Measurements from ENCODE around the gene OR10H3. TPM values are rescaled to one million over a fixed set of nuclear protein-coding genes. Genes with fewer than 3 reads are reported as not detected.

OR10H3 gene
- total RNA-seq, 3 donors from 2014 or later = not detected

GRCh38 chr19:15776991-15777970, 39.5 kb downstream of the OR10H3 start:
- intact Hi-C loops (cut with DNase I; ENCODE audit: low total_unique reads) = no loop called here
- H3K4me3 ChIP-seq = no peak overlapping the region
- TF ChIP-seq POLR2A (IDR thresholded peaks at IDR 0.05) = no peak
- TF ChIP-seq POLR2AphosphoS5 (IDR thresholded peaks at IDR 0.05) = no peak
- TF ChIP-seq, protein P1, sequence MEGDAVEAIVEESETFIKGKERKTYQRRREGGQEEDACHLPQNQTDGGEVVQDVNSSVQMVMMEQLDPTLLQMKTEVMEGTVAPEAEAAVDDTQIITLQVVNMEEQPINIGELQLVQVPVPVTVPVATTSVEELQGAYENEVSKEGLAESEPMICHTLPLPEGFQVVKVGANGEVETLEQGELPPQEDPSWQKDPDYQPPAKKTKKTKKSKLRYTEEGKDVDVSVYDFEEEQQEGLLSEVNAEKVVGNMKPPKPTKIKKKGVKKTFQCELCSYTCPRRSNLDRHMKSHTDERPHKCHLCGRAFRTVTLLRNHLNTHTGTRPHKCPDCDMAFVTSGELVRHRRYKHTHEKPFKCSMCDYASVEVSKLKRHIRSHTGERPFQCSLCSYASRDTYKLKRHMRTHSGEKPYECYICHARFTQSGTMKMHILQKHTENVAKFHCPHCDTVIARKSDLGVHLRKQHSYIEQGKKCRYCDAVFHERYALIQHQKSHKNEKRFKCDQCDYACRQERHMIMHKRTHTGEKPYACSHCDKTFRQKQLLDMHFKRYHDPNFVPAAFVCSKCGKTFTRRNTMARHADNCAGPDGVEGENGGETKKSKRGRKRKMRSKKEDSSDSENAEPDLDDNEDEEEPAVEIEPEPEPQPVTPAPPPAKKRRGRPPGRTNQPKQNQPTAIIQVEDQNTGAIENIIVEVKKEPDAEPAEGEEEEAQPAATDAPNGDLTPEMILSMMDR (IDR thresholded peaks at IDR 0.05) = no peak
- H3K36me3 ChIP-seq = no peaks in the 10 kb centered on the region
- H3K4me1 ChIP-seq = peaks cover 0 to 6% of the 10 kb centered on the region in 2 donors
- DNase-seq (ENCODE audit: low spot score in 2 of 2) = no peak
- no peaks in the 10 kb centered on the region for H3K27me3 ChIP-seq
- H3K27ac ChIP-seq = no peak overlapping the region
- no peaks in the 10 kb centered on the region for H3K9me3 ChIP-seq

- TF ChIP-seq, protein P1 (IDR thresholded peaks at IDR 0.05) = no peak
- TF ChIP-seq POLR2AphosphoS5 (IDR thresholded peaks at IDR 0.05) (no peak), POLR2A (IDR thresholded peaks at IDR 0.05) (no peak)
- intact Hi-C loops (cut with DNase I; ENCODE audit: low total_unique reads) = no loop called here
- H3K27me3 ChIP-seq = no peaks in the 10 kb centered on the region
- peak; percentile 60 to 76 for DNase-seq (ENCODE audit: low spot score in 2 of 2)
- no peaks in the 10 kb centered on the region for H3K9me3 ChIP-seq
- no peaks in the 10 kb centered on the region for H3K36me3 ChIP-seq
- H3K27ac ChIP-seq = peak overlapping the region; percentile 85 to 93
- peak overlapping the region in 2 of 3 donors; percentile 35 to 55 for H3K4me3 ChIP-seq
- H3K4me1 ChIP-seq = peaks cover 0 to 6% of the 10 kb centered on the region in 2 donors
These were observed 42.1 kb downstream of the OR10H3 start for GRCh38 chr19:15779756-15780476.

- H3K27ac ChIP-seq = peak overlapping the region; percentile 85 to 93
- H3K9me3 ChIP-seq = no peaks in the 10 kb centered on the region
- TF ChIP-seq, protein P1 (IDR thresholded peaks at IDR 0.05) = no peak
- TF ChIP-seq POLR2A (IDR thresholded peaks at IDR 0.05) = no peak
- TF ChIP-seq POLR2AphosphoS5 (IDR thresholded peaks at IDR 0.05) = no peak
- H3K36me3 ChIP-seq = no peaks in the 10 kb centered on the region
- no peak overlapping the region for H3K4me3 ChIP-seq
- H3K27me3 ChIP-seq = no peaks in the 10 kb centered on the region
- intact Hi-C loops (cut with DNase I; ENCODE audit: low total_unique reads) = no loop called here
- peaks cover 0 to 6% of the 10 kb centered on the region in 2 donors for H3K4me1 ChIP-seq
- DNase-seq (ENCODE audit: low spot score in 2 of 2) = peak in 1 of 2 donors; percentile 72
These were observed 43.0 kb downstream of the OR10H3 start for GRCh38 chr19:15780610-15781418.

GRCh38 chr19:15781661-15782060, 43.9 kb downstream of the OR10H3 start:
- Histone ChIP-seq H3K36me3 (no peaks in the 10 kb centered on the region), H3K9me3 (no peaks in the 10 kb centered on the region), H3K4me1 (peaks cover 0 to 6% of the 10 kb centered on the region in 2 donors), H3K27ac (peak overlapping the region in 1 of 2 donors; percentile 93), H3K4me3 (no peak overlapping the region), H3K27me3 (no peaks in the 10 kb centered on the region)
- intact Hi-C loops (cut with DNase I; ENCODE audit: low total_unique reads) = no loop called here
- DNase-seq (ENCODE audit: low spot score in 2 of 2) = no peak
- TF ChIP-seq POLR2AphosphoS5 (IDR thresholded peaks at IDR 0.05) (no peak), POLR2A (IDR thresholded peaks at IDR 0.05) (no peak)
- TF ChIP-seq, protein P1 (IDR thresholded peaks at IDR 0.05) = no peak

All from breast epithelium (tissue), 4 donors.